Endothelial cell of umbilical vein (primary cell): ENCODE results near the gene CARS1.

Experiments used
- MAX ChIP-seq: IDR thresholded peaks from 2 replicates; pipeline ENCODE4 v1.6.1; 2011; ENCODE audit not compliant: insufficient read depth, insufficient read length
- POLR2A ChIP-seq: IDR thresholded peaks from 2 replicates; pipeline ENCODE4 v1.6.1; 2012; ENCODE audit warnings: low read depth, mild to moderate bottlenecking, control low read depth, low read length

GRCh38 chr11:2977113-2977512 lies 80.1 kb downstream of the CARS1 start:
- TF ChIP-seq MAX: no peak
- no peak for TF ChIP-seq POLR2A
